OCI-LY3 (cell line): ENCODE results near the gene CRIM1.

Source experiments
- CTCF ChIP-seq: fragments of 200-600, 300-600 bp; sonication (generic); IDR thresholded peaks from 2 replicates; pipeline ENCODE4 v1.5.1; 2014; ENCODE audit warnings: antibody characterized with exemption, low read length, low read depth
- EZH2phosphoT487 ChIP-seq: fragments of 200-600 bp; shearing (Covaris generic); IDR thresholded peaks from 2 replicates; pipeline ENCODE4 v1.6.1; 2018; ENCODE audit warnings: antibody characterized with exemption, mixed run types, low read depth

- no peak for TF ChIP-seq EZH2phosphoT487
- TF ChIP-seq CTCF = no peak
Measured at GRCh38 chr2:36520431-36520830, 164.9 kb downstream of the CRIM1 start.
